DMS153 (cell line): Measurements from ENCODE around the gene OR2J3.
"Not testable (repeated sequence)": the region's sequence is repeated elsewhere in the genome, so short reads cannot be mapped to it uniquely, and the experiment has no call there.

Experiments
- DNase-seq: peaks from one replicate; lab custom pipeline; 2025; lab: John Stamatoyannopoulos, UW

OR2J3 gene

GRCh38 chr6:29107758-29108157 is at the start of gene OR2J3:
Gene OR2J3 (plus strand): TSS chr6:29108058. CDS start chr6:29111891, 3,833 bp downstream.
- DNase-seq, result no peak

GRCh38 chr6:29071831-29072723 is 35.8 kb upstream of the OR2J3 start:
- no peak for DNase-seq

- DNase-seq, result no peak
Observed at GRCh38 chr6:29079203-29079602, 28.7 kb upstream of the OR2J3 start.

- no peak for DNase-seq
Observed at GRCh38 chr6:29081312-29081711, 26.5 kb upstream of the OR2J3 start.

GRCh38 chr6:29082457-29082856 is 25.4 kb upstream of the OR2J3 start:
- no peak for DNase-seq

- DNase-seq, result no peak
Observed at GRCh38 chr6:29087213-29087612, 20.6 kb upstream of the OR2J3 start, which contains the start of gene OR2B3. Gene OR2B3 (minus strand): TSS chr6:29087313. CDS start chr6:29087248, 65 bp downstream.

- no peak for DNase-seq
Observed at GRCh38 chr6:29092957-29093356, 14.9 kb upstream of the OR2J3 start.

- no peak for DNase-seq
Observed at GRCh38 chr6:29097803-29098202, 10.1 kb upstream of the OR2J3 start.

GRCh38 chr6:29099190-29099589 is 8.7 kb upstream of the OR2J3 start, which contains the start of gene OR2J1:
Gene OR2J1 (plus strand): TSS chr6:29099490. CDS start chr6:29100943, 1,453 bp downstream.
- no peak for DNase-seq

GRCh38 chr6:29112135-29112534 is 4.3 kb downstream of the OR2J3 start:
- no peak for DNase-seq

- not testable (repeated sequence) for DNase-seq
Observed at GRCh38 chr6:29114964-29115363, 7.1 kb downstream of the OR2J3 start.

GRCh38 chr6:29129326-29130012 is 21.6 kb downstream of the OR2J3 start:
- DNase-seq, result no peak

GRCh38 chr6:29130644-29131043 is 22.8 kb downstream of the OR2J3 start:
- DNase-seq, result no peak

- DNase-seq, result no peak
Observed at GRCh38 chr6:29131691-29132090, 23.8 kb downstream of the OR2J3 start.

GRCh38 chr6:29137724-29138123 is 29.9 kb downstream of the OR2J3 start:
- no peak for DNase-seq

GRCh38 chr6:29141606-29142005 is 33.7 kb downstream of the OR2J3 start:
- DNase-seq, result no peak

- DNase-seq, result no peak
Observed at GRCh38 chr6:29142309-29142708, 34.5 kb downstream of the OR2J3 start.

GRCh38 chr6:29146179-29146578 is 38.3 kb downstream of the OR2J3 start:
- DNase-seq, result no peak

GRCh38 chr6:29147074-29147473 is 39.2 kb downstream of the OR2J3 start:
- no peak for DNase-seq

GRCh38 chr6:29149444-29149843 is 41.6 kb downstream of the OR2J3 start:
- not testable (repeated sequence) for DNase-seq

GRCh38 chr6:29153083-29153482 is 45.2 kb downstream of the OR2J3 start:
- DNase-seq, result no peak

GRCh38 chr6:29155182-29155581 is 47.3 kb downstream of the OR2J3 start:
- not testable (repeated sequence) for DNase-seq

- DNase-seq, result not testable (repeated sequence)
Observed at GRCh38 chr6:29159922-29160321, 52.1 kb downstream of the OR2J3 start.
